Stimulated activated CD4-positive, alpha-beta T cell treated with anti-CD3 and anti-CD28 coated beads, TNF-alpha, amount 100 ng/mL, for 4 hours (primary cell): ENCODE measurements around the gene RBP3.

Experiments
- DNase-seq, 3 experiments: peaks; one replicate each; pipeline ENCODE4 v3.0.0-alpha.2; 2020; ENCODE audit warnings: low read depth in 3 of 3

The RBP3 gene

GRCh38 chr10:47318706-47319105 lies 29.5 kb upstream of the RBP3 start:
- no peak for DNase-seq

- no peak for DNase-seq
These were observed 28.4 kb upstream of the RBP3 start for GRCh38 chr10:47319784-47320183.

- DNase-seq, result no peak
These were observed 27.4 kb upstream of the RBP3 start for GRCh38 chr10:47320812-47321211.

- DNase-seq, result no peak
These were observed 26.5 kb upstream of the RBP3 start for GRCh38 chr10:47321521-47322195.

GRCh38 chr10:47322300-47323061 lies 25.7 kb upstream of the RBP3 start, which contains the start of gene GDF2:
GDF2 (plus strand) TSS chr10:47322454; CDS start chr10:47322669, 215 bp downstream.
- no peak for DNase-seq

GRCh38 chr10:47323087-47323486 lies 25.1 kb upstream of the RBP3 start:
- no peak for DNase-seq

GRCh38 chr10:47323636-47324296 lies 24.4 kb upstream of the RBP3 start:
- DNase-seq, result no peak

GRCh38 chr10:47325303-47326291 lies 22.6 kb upstream of the RBP3 start:
- no peak for DNase-seq

GRCh38 chr10:47326306-47326926 lies 21.7 kb upstream of the RBP3 start:
- no peak for DNase-seq

- no peak for DNase-seq
These were observed 21.2 kb upstream of the RBP3 start for GRCh38 chr10:47326927-47327330.

GRCh38 chr10:47329855-47330254 lies 18.3 kb upstream of the RBP3 start:
- no peak for DNase-seq

GRCh38 chr10:47330366-47330765 lies 17.8 kb upstream of the RBP3 start:
- DNase-seq, result no peak

GRCh38 chr10:47330804-47331203 lies 17.4 kb upstream of the RBP3 start:
- DNase-seq, result no peak

- no peak for DNase-seq
These were observed 16.7 kb upstream of the RBP3 start for GRCh38 chr10:47331491-47331890.

GRCh38 chr10:47331954-47332353 lies 16.2 kb upstream of the RBP3 start:
- DNase-seq, result no peak

GRCh38 chr10:47332371-47332770 lies 15.8 kb upstream of the RBP3 start:
- no peak for DNase-seq

- no peak for DNase-seq
These were observed 15.2 kb upstream of the RBP3 start for GRCh38 chr10:47332946-47333345.

- DNase-seq, result no peak
These were observed 14.6 kb upstream of the RBP3 start for GRCh38 chr10:47333532-47333931.

- DNase-seq, result no peak
These were observed 13.5 kb upstream of the RBP3 start for GRCh38 chr10:47334466-47335295.

- no peak for DNase-seq
These were observed 12.3 kb upstream of the RBP3 start for GRCh38 chr10:47335906-47336305.
